ENCODE results near the gene DUSP22.
A peak's percentile ranks its signal among the peaks of the same experiment; 100 is the strongest.
"Not testable (repeated sequence)": the region's sequence is repeated elsewhere in the genome, so short reads cannot be mapped to it uniquely, and the experiment has no call there.

DUSP22 gene

DNA sequence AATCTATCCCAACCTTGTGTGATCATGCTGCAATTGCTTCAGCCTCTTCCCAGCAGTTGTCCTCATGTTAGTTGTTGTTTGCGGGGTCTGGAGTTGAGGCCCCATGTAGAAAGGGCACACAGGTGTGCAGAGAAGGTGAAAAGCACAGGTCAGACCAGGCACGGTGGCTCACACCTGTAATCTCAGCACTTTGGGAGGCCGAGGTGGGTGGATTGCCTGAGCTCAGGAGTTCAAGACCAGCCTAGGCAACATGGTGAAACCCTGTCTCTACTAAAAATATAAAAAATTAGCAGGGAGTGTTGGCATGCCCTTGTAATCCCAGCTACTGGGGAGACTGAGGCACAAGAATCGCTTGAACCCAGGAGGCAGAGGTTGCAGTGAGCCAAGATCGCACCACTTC is 6.4 kb upstream of the DUSP22 start:
- H3K4me1 ChIP-seq (ENCODE audit: insufficient read depth, low read length); H3K36me3 ChIP-seq (ENCODE audit: insufficient read depth, low read length); H3K9ac ChIP-seq (ENCODE audit: low read depth, low read length); H3K9me3 ChIP-seq (ENCODE audit: control insufficient read depth, insufficient read depth, low read length): not testable (repeated sequence)

GRCh38 chr6:286681-287488 is 5.4 kb upstream of the DUSP22 start:
- no peaks in the 10 kb centered on the region for H3K9me3 ChIP-seq (ENCODE audit: control insufficient read depth, insufficient read depth, low read length)
- H3K9ac ChIP-seq (ENCODE audit: low read depth, low read length), result no peak overlapping the region
- H3K4me1 ChIP-seq (ENCODE audit: insufficient read depth, low read length), result no peaks in the 10 kb centered on the region
- H3K36me3 ChIP-seq (ENCODE audit: insufficient read depth, low read length), result no peaks in the 10 kb centered on the region

GRCh38 chr6:287489-287860 is 4.8 kb upstream of the DUSP22 start:
- no peaks in the 10 kb centered on the region for H3K9me3 ChIP-seq (ENCODE audit: control insufficient read depth, insufficient read depth, low read length)
- H3K36me3 ChIP-seq (ENCODE audit: insufficient read depth, low read length), result no peaks in the 10 kb centered on the region
- no peaks in the 10 kb centered on the region for H3K4me1 ChIP-seq (ENCODE audit: insufficient read depth, low read length)
- no peak overlapping the region for H3K9ac ChIP-seq (ENCODE audit: low read depth, low read length)

DNA sequence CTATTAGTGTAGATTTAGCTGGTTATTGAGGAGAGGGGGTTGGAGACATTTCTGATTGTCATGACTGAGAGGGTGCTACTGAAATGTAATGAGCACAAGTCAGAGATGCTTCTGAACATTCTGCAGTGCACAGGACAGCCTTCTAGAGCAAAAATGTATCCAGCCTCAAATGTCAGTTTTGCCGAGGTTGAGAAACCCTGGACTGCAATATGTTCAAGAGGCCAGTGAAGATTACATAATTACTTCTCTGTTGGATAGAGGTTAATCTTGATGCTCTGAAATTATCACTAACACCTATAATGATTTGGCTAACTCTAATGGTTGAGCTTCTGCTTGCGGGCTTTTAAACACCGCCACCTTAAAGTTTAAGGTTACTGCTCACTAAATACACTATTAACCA is 3.4 kb upstream of the DUSP22 start:
- no peaks in the 10 kb centered on the region for H3K9me3 ChIP-seq (ENCODE audit: control insufficient read depth, insufficient read depth, low read length)
- no peaks in the 10 kb centered on the region for H3K36me3 ChIP-seq (ENCODE audit: insufficient read depth, low read length)
- H3K4me1 ChIP-seq (ENCODE audit: insufficient read depth, low read length), result no peaks in the 10 kb centered on the region
- no peak overlapping the region for H3K9ac ChIP-seq (ENCODE audit: low read depth, low read length)

- H3K9me3 ChIP-seq (ENCODE audit: control insufficient read depth, insufficient read depth, low read length), result no peaks in the 10 kb centered on the region
- H3K36me3 ChIP-seq (ENCODE audit: insufficient read depth, low read length), result no peaks in the 10 kb centered on the region
- no peak overlapping the region for H3K9ac ChIP-seq (ENCODE audit: low read depth, low read length)
- H3K4me1 ChIP-seq (ENCODE audit: insufficient read depth, low read length), result no peaks in the 10 kb centered on the region
These were observed 2.0 kb upstream of the DUSP22 start for GRCh38 chr6:290111-290922.

DNA sequence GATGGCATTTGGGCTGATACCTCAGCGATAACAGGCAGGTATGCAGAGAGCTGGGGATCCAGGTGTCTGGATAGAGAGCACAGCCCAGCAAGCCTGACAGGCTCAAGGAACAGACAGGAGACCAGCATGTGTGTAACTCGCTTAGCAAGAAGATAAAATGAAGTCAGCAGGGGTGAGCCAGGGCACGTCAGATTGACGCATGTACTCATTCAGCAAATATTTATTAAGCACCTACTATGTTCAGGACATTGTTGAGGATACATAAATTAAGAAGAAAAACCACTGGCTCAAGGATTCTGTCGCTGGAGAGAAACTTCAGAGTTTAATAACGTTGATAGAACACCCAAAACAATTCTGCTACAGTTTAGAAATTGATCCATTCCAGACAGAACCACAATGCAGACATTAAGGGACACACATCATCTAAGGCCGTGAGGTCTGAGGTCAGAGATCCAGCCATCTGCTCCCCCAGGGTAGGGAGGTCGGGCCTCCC is 1.0 kb upstream of the DUSP22 start:
- peak overlapping the region; percentile 85 for H3K9ac ChIP-seq (ENCODE audit: low read depth, low read length)

GRCh38 chr6:292506-293192 is 362 bp downstream of the DUSP22 start:
- Histone ChIP-seq H3K9ac (ENCODE audit: low read depth, low read length) (peak overlapping the region; percentile 85), H3K4me1 (ENCODE audit: insufficient read depth, low read length) (peaks cover 2% of the 10 kb centered on the region; the same call in 1 of the 2 replicates), H3K9me3 (ENCODE audit: control insufficient read depth, insufficient read depth, low read length) (no peaks in the 10 kb centered on the region), H3K36me3 (ENCODE audit: insufficient read depth, low read length) (no peaks in the 10 kb centered on the region)

More for the DNA sequence above, 1.0 kb upstream of the DUSP22 start:
- no peaks in the 10 kb centered on the region for H3K9me3 ChIP-seq (ENCODE audit: control insufficient read depth, insufficient read depth, low read length)
- no peaks in the 10 kb centered on the region for H3K36me3 ChIP-seq (ENCODE audit: insufficient read depth, low read length)
- no peaks in the 10 kb centered on the region for H3K4me1 ChIP-seq (ENCODE audit: insufficient read depth, low read length)

DNA sequence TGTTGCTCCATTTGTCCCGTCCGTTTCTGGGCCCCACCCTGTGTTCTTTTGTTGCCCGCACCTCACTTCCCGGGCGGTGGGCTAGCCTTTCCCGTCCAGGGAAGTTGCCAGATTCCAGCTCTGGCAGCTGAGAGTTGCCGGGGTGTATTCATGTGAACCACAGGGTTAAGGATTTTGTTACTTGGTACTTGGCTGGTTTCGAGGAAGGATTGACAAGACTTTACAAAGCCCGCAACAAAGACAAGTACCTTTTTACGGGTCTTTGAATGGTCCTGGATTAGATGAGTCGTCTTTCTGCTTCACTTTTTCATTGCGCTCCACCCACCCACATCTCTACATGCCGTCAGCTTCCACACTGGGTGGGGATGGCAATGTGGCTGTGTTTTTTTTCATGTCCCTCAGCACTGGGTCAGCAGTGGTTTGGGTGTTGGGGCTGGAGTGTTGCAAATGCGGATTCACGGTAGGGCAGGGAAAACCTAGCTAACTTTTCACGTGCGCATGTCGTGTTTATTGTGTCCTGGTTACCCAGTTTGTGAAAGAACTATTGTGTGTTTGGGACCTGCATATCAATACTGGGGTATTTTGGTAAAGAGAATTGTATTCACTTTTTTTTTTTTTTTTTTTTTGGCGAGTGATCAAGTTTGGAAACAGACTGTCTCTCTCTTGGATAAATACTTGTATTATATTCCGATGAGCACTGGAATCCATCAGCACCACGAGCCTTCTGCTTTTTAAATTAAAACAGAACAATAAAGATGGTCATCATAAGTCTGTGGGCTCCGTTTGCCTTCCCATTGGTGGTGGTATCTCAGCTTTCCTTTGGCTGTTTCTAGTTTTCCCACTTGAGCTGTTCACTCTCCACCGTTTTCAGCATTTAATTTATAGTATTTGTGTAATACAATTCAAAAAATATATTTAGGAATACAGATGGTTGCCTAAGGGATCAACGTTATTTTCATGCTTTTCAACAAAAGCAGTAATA is 1.2 kb downstream of the DUSP22 start:
- Histone ChIP-seq H3K9ac (ENCODE audit: low read depth, low read length) (peak overlapping the region; percentile 85), H3K36me3 (ENCODE audit: insufficient read depth, low read length) (no peaks in the 10 kb centered on the region), H3K9me3 (ENCODE audit: control insufficient read depth, insufficient read depth, low read length) (no peaks in the 10 kb centered on the region), H3K4me1 (ENCODE audit: insufficient read depth, low read length) (peaks cover 3% of the 10 kb centered on the region; the same call in 1 of the 2 replicates)

DNA sequence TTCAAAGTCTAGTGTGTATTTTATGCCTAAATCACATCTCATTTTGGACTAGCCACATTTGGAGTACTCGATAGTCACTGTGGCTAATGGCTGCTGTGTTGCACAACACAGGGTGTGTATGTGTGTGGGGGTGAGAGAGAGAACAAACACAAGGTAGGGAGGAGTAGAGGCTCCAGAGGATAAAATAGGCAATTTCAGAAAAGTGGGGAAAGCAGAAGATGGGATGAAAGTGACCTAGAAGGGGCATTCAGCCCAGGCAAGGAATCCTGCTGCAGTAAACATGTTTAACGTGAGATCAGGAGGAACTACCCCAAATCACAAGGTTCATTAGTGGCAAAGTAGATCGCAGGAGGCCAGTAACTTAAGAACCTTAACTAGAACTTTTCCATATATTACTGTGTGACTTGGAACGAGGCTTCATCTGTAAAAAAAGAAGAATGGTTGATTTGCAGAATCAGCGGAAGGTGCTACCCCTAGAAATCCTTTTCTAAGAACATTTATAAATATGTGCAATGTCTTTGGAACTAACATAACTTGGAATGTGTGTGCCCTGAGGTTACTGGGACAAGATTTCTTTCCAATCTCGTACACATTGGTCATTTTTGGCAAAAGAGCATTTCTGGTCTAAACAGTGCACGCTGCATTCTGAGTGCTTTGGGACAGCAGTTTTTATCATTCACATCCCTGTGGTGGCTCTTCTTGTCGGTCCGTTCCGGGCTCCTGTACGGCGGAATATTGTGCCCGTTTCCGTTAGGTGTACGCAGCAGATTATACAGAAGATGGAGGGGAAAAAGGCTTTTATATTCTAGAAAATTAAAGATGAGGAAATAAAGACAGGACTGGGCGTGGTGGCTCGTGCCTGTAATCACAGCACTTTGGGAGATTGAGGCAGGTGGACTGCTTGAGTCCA is 2.6 kb downstream of the DUSP22 start:
- H3K9me3 ChIP-seq (ENCODE audit: control insufficient read depth, insufficient read depth, low read length), result no peaks in the 10 kb centered on the region
- H3K9ac ChIP-seq (ENCODE audit: low read depth, low read length), result no peak overlapping the region
- H3K4me1 ChIP-seq (ENCODE audit: insufficient read depth, low read length), result peaks cover 3% of the 10 kb centered on the region; the same call in 1 of the 2 replicates
- no peaks in the 10 kb centered on the region for H3K36me3 ChIP-seq (ENCODE audit: insufficient read depth, low read length)

GRCh38 chr6:296151-297122 is 4.2 kb downstream of the DUSP22 start:
- Histone ChIP-seq H3K4me1 (ENCODE audit: insufficient read depth, low read length) (peaks cover 3% of the 10 kb centered on the region; the same call in 1 of the 2 replicates), H3K36me3 (ENCODE audit: insufficient read depth, low read length) (no peaks in the 10 kb centered on the region), H3K9me3 (ENCODE audit: control insufficient read depth, insufficient read depth, low read length) (no peaks in the 10 kb centered on the region), H3K9ac (ENCODE audit: low read depth, low read length) (no peak overlapping the region)

DNA sequence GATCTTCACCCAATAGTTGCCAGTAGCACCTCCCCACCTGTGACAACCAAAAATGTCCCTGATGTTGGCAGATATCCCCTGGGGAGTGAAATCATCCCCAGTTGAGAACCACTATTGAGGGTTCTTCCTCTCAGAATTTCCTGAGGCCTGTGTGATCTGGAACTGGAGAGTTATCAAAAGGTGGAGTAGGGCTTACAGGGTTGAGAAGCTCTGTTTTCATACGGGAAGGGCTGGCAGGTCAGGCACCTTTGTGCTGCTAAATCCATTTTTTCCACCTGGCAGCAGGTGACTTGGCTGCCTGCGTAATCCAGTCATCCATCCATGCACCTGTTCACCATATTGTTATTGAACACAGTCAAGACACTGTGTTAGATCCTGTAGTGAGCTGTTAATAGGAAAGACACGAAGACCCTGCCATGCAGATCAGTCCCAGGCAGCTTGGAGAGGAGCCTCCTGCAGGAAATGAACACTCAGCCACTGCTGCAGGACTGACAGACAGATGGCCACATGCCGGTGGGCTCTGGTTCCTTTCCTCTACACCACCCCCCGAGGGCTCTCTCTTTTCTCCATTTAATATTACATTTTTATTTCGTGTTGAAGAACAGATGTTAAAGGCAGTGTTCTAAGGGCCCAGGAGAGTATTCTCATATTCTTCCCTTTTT is 5.4 kb downstream of the DUSP22 start:
- Histone ChIP-seq H3K36me3 (ENCODE audit: insufficient read depth, low read length) (no peaks in the 10 kb centered on the region), H3K9ac (ENCODE audit: low read depth, low read length) (no peak overlapping the region), H3K4me1 (ENCODE audit: insufficient read depth, low read length) (peaks cover 3% of the 10 kb centered on the region; the same call in 1 of the 2 replicates), H3K9me3 (ENCODE audit: control insufficient read depth, insufficient read depth, low read length) (no peaks in the 10 kb centered on the region)

Data from ES-I3 (cell line).